Activated CD4-positive, alpha-beta T cell treated with anti-CD3 and anti-CD28 coated beads, Interleukin-2, amount 50 U/mL, for 48 hours (primary cell): Measurements from ENCODE around the gene TRIM4.
"Not testable (repeated sequence)": the region's sequence is repeated elsewhere in the genome, so short reads cannot be mapped to it uniquely, and the experiment has no call there.

ENCODE experiments used
- DNase-seq, 2 experiments: peaks; one replicate each; pipeline ENCODE4 v3.0.0-alpha.2; 2020

TRIM4 gene

GRCh38 chr7:99918959-99919813 lies at the start of gene TRIM4:
Gene TRIM4, minus strand, starts transcription at chr7:99919530. Its CDS starts 129 bp downstream, at chr7:99919401.
- peak; percentile 91 to 93 for DNase-seq

- no peak for DNase-seq
Observed at GRCh38 chr7:99958564-99959227, 39.4 kb upstream of the TRIM4 start.

- no peak for DNase-seq
Observed at GRCh38 chr7:99955247-99955646, 35.9 kb upstream of the TRIM4 start.

GRCh38 chr7:99954643-99955042 lies 35.3 kb upstream of the TRIM4 start:
- DNase-seq, result not testable (repeated sequence)

GRCh38 chr7:99953649-99954048 lies 34.3 kb upstream of the TRIM4 start:
- no peak for DNase-seq

- not testable (repeated sequence) for DNase-seq
Observed at GRCh38 chr7:99952649-99953048, 33.3 kb upstream of the TRIM4 start.

GRCh38 chr7:99950819-99951218 lies 31.5 kb upstream of the TRIM4 start:
- DNase-seq, result not testable (repeated sequence)

GRCh38 chr7:99949645-99950228 lies 30.4 kb upstream of the TRIM4 start:
- DNase-seq, result no peak

GRCh38 chr7:99947608-99948007 lies 28.3 kb upstream of the TRIM4 start:
- DNase-seq, result no peak

- DNase-seq, result no peak
Observed at GRCh38 chr7:99944497-99945070, 25.3 kb upstream of the TRIM4 start.

- no peak for DNase-seq
Observed at GRCh38 chr7:99943641-99944496, 24.5 kb upstream of the TRIM4 start.

- no peak for DNase-seq
Observed at GRCh38 chr7:99938296-99938695, 19.0 kb upstream of the TRIM4 start.

GRCh38 chr7:99935009-99935408 lies 15.7 kb upstream of the TRIM4 start:
- not testable (repeated sequence) for DNase-seq

GRCh38 chr7:99930376-99930775 lies 11.0 kb upstream of the TRIM4 start:
- no peak for DNase-seq

- no peak for DNase-seq
Observed at GRCh38 chr7:99929730-99930053, 10.4 kb upstream of the TRIM4 start.

GRCh38 chr7:99928994-99929729 lies 9.8 kb upstream of the TRIM4 start, which contains the start of gene GJC3:
Gene GJC3, minus strand, starts transcription at chr7:99929620. Its CDS starts 0 bp downstream, at chr7:99929620.
- peak; percentile 49 to 56 for DNase-seq

GRCh38 chr7:99928188-99928587 lies 8.9 kb upstream of the TRIM4 start:
- DNase-seq, result no peak

GRCh38 chr7:99927536-99927935 lies 8.2 kb upstream of the TRIM4 start:
- no peak for DNase-seq

- DNase-seq, result no peak
Observed at GRCh38 chr7:99926321-99926720, 7.0 kb upstream of the TRIM4 start.

GRCh38 chr7:99923200-99923599 lies 3.9 kb upstream of the TRIM4 start:
- no peak for DNase-seq

- no peak for DNase-seq
Observed at GRCh38 chr7:99920149-99920548, 819 bp upstream of the TRIM4 start.

- no peak for DNase-seq
Observed at GRCh38 chr7:99919814-99920112, 433 bp upstream of the TRIM4 start.
